Right lung (tissue), 5 donors: Measurements from ENCODE around the gene INPP1. TPM values are rescaled to one million over a fixed set of nuclear protein-coding genes. Genes with fewer than 3 reads are reported as not detected.
A peak's percentile ranks its signal among the peaks of the same experiment; 100 is the strongest.

ENCODE experiments used
- DNase-seq, 2 donors: peaks; one replicate each; pipeline ENCODE4 v3.0.0-alpha.2; 2013
- polyA plus RNA-seq, 5 donors: library from polyadenylated mRNA; unstranded; fragments of 120-200 nt; gene quantifications; one replicate each; pipeline versions ENCODE4 v1.2.1 to v1.2.3, GENCODE V29; 2013; ENCODE audit warnings: inconsistent platforms in 1 of 5, low replicate concordance in 1 of 5; ENCODE audit not compliant: insufficient read length in 5 of 5, insufficient read depth in 1 of 5

The INPP1 gene
- polyA plus RNA-seq, 5 donors: 23.0 to 39.1 (median 28.7) TPM

DNA sequence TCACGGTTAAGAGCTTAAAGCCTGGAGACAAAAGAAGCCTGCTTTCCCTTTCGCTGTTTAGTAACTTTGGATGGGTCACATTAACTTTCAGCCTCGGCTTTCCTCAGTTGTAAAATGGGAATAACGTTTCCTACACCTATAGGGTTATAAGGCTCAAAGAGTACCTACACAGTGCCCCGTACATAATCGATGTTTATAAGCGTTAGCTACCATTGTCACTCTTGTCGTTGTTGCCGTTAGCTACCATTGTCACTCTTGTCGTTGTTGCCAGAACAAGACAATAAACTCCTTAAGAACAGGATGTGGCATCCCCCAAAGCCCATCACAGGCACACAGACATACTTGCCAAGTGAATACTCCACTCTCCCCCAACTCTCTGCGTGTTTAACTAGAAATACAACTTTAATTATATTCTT lies 63.9 kb downstream of the INPP1 start:
- DNase-seq: peak in 1 of 2 donors; percentile 10

- DNase-seq: peak; percentile 32 to 39
Observed at GRCh38 chr2:190407662-190408537, 64.5 kb downstream of the INPP1 start, which contains the start of gene MFSD6. MFSD6 (plus strand) TSS chr2:190408355; CDS start chr2:190436030, 27,675 bp downstream.

DNA sequence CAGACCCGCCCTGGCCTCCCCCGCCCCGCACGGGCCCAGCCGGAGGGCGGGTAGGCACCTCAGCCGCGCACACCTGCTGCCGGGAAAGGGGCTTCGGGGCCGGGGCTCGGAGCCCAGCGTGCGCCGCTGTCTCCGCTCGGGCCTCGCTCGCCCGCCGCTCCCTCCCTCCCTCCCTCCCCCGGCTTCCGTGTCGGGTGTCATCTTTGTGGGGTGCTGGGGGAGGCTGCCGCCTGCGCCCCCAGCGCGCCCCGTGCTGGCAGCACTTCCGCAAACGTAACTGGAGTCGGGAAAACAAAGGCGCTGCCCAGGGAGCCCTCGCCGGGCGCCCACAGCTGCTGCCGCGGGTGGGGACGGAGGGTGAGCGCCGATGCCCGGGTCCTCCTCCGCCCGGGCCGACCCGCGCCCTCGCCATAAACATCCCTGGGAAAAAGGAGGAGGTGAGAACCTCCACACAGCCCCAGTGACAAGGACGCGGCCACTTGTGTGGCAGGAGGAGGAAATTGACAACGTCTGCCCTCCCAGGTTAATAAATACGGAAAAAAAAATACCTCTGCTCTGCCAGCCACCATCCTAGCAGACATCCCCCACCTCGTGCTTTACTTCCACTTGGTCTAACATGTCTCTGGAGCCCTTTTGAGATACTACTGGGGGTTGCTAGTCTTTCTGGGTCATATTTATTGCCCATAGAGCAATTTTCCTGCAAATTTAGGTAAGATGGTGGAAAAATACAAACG lies 65.3 kb downstream of the INPP1 start:
- DNase-seq: peak; percentile 40 to 58

DNA sequence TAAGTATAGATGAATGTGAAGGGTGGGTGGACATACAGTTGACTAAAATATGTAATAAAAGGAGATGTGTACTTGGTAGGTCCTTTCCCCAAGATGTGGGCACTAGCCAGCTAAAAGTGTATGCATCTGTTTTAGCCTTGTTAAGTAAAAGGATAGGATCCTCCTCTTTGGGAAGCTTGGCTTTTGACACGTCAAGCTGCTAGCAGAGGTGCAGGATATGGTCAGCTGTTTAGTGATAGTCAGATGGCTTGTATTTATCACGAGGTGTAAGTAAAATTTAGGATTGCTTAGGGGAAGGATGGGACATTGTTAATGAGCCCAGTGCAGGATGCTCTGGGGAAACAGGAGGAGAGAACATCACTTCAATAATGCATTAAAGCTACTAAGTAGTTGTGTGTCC lies 66.2 kb downstream of the INPP1 start:
- no peak for DNase-seq

GRCh38 chr2:190410166-190410565 lies 66.8 kb downstream of the INPP1 start:
- no peak for DNase-seq

GRCh38 chr2:190412966-190413365 lies 69.6 kb downstream of the INPP1 start:
- no peak for DNase-seq

DNA sequence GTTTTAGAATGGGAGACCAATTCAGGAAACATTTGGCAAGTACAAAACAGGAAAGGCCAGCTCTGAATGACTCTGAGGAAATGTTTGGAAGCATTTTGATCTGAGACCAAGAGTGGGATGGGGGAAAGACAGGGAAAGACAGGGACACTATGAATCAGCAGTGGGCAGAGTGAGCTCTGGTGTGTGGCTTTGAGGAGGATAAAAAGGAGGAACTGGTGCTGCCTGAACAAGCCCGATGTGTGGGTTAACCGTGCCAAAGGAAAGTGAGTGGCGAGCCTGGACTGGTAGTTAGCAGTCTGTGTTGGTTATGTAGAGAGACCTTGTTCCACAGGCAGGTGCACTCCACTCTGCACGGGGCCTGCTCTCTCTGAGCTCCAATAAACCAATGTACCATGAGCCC lies 70.0 kb downstream of the INPP1 start:
- no peak for DNase-seq

DNA sequence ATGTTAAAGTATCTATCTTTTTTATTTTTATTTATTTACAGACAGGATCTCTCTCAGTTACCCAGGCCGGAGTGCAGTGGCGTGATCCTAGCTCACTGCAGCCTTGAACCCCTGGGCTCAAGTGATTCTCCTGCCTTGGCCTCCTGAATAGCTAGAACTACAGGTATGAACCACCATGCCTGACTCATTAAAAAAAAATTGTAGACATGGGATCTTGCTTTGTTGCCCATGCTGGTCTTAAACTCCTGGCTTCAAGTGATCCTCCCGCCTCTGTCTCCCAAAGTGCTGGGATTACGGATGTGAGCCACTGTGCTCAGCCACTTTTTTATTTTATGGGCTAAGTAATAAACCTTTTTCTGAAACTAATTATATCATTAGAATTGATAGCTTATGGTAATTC lies 71.9 kb downstream of the INPP1 start:
- no peak for DNase-seq

GRCh38 chr2:190415794-190416775 lies 72.7 kb downstream of the INPP1 start:
- no peak for DNase-seq

DNA sequence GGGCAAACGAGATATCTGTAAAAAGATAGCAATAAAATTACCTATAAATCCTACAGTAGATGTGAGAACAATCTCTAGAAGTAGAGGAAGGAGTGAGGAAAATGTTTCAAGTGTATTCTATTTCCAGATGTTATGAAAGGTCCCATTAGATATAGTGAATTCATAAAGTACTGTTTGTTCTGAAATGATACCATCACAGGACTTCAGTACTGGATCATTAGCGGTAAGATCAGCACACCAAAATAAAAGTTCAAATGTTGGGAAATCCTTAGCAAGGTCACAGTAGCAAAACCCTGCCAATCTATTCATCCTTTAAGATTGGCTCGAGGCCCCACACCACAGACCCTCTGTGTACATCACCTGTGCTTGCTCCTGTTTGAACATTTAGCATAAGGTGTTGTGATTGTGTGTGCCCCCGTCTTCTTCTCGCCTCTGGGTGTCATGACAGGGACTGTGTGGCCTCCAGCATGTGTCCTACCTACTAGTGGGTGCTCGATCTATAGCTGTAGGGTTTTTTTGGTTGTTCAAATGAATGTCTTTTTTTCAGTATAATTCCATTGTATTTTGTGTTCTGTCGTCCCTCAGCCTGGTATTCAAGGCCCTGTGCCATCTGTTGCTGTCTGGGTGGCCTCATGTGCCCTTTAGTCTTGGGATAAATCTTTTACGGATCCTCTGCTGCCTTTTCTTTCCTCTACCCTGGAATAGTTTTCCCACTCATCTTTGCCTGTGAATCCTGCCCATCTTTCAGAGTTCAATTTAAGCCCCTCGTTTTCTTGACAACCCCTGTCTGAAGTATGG lies 73.9 kb downstream of the INPP1 start:
- no peak for DNase-seq

- DNase-seq: no peak
Observed at GRCh38 chr2:190418727-190419126, 75.3 kb downstream of the INPP1 start.

GRCh38 chr2:190420801-190421200 lies 77.4 kb downstream of the INPP1 start:
- DNase-seq: no peak

Other genes starting within 250 kb of the INPP1 start
- 10 to 100 TPM; 50.4 to 89.4 (median 75.7) TPM for gene HIBCH, start 23.8 kb upstream of the INPP1 start, polyA plus RNA-seq
- gene MFSD6, start 64.8 kb downstream of the INPP1 start, polyA plus RNA-seq: 10 to 100 TPM; 18.2 to 25.6 (median 23.4) TPM
- 10 to 100 TPM in 4 of 5 donors, 1 to 10 TPM in 1; 7.8 to 22.7 (median 17.2) TPM for gene NEMP2, start 191.1 kb downstream of the INPP1 start, polyA plus RNA-seq